SU-DHL-6 (cell line): ENCODE data around the gene IMMP1L.

ENCODE experiments used
- EZH2phosphoT487 ChIP-seq: fragments of 200-600 bp; sonication (generic), shearing (Covaris generic); conservative IDR thresholded peaks from 2 replicates; pipeline ENCODE4 v1.6.1; 2018; ENCODE audit warnings: mild to moderate bottlenecking, antibody characterized with exemption, low read length, moderate library complexity, mixed read lengths
- TF ChIP-seq, protein P1 (sequence below): fragments of 200-600 bp; sonication (generic); IDR thresholded peaks from one replicate; pipeline ENCODE4 v1.5.1; 2017; ENCODE audit warnings: antibody characterized with exemption, mild to moderate bottlenecking, low read length, moderate library complexity; ENCODE audit not compliant: insufficient read depth, poor library complexity, severe bottlenecking

DNA sequence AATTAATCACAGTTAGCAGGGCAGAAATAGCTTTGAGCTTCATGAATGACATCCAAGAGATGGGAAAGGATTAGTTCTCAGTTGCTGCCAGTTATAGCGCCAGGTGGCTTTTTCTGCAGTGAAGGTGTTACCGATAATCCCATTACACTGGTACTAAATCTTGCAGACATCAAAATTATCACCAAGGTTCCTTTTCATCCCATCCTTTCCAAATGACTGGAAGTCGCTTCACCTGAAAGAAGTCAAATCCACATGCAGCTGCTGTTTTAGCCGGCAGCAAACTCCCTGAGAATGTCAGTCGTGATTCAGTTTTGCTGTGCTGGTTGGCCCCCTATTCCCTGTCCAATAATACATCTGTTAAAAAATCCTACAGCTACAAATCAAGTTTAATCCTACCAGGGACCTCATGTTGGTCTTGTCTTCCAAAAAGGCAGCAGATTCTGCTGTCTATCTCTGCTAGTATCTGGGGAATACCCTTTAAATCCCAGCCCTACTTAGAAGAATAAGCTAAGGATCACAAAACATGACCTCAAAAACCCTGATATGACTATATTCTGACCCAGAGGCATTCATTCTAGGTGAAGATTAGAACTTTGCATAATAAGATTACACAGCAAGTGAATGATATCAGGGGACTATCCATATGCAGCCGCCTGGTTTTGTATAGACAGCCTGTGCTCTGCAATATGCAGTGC is 31.7 kb downstream of the IMMP1L start:
- TF ChIP-seq, protein P1, sequence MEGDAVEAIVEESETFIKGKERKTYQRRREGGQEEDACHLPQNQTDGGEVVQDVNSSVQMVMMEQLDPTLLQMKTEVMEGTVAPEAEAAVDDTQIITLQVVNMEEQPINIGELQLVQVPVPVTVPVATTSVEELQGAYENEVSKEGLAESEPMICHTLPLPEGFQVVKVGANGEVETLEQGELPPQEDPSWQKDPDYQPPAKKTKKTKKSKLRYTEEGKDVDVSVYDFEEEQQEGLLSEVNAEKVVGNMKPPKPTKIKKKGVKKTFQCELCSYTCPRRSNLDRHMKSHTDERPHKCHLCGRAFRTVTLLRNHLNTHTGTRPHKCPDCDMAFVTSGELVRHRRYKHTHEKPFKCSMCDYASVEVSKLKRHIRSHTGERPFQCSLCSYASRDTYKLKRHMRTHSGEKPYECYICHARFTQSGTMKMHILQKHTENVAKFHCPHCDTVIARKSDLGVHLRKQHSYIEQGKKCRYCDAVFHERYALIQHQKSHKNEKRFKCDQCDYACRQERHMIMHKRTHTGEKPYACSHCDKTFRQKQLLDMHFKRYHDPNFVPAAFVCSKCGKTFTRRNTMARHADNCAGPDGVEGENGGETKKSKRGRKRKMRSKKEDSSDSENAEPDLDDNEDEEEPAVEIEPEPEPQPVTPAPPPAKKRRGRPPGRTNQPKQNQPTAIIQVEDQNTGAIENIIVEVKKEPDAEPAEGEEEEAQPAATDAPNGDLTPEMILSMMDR = no peak
- TF ChIP-seq EZH2phosphoT487 = no peak
